ENCODE measurements around the gene BCL7A.

GRCh38 chr12:122036153-122036552, 14.5 kb downstream of the BCL7A start:
- TF ChIP-seq CTCF (IDR thresholded peaks at IDR 0.05): no peak
- TF ChIP-seq CHD2 (IDR thresholded peaks at IDR 0.05; ENCODE audit: low read length, partially characterized antibody): no peak
- TF ChIP-seq MAX (IDR thresholded peaks at IDR 0.05): no peak
- TF ChIP-seq CHD4 (IDR thresholded peaks at IDR 0.05; ENCODE audit: borderline replicate concordance): no peak
- TF ChIP-seq POLR2A (IDR thresholded peaks at IDR 0.05; ENCODE audit: low read length): no peak
- TF ChIP-seq EP300 (IDR thresholded peaks at IDR 0.05): no peak
- no peak for TF ChIP-seq SMC3 (IDR thresholded peaks at IDR 0.05)
- TF ChIP-seq ELK1 (IDR thresholded peaks at IDR 0.05; ENCODE audit: low read depth, low read length): no peak
- TF ChIP-seq ZC3H11A (IDR thresholded peaks at IDR 0.05): no peak
- TF ChIP-seq MYC (IDR thresholded peaks at IDR 0.05; ENCODE audit: borderline replicate concordance, low read length): no peak

Measured in A549 (cell line).